Measurements from ENCODE around the gene MEX3A. TPM values are rescaled to one million over a fixed set of nuclear protein-coding genes. Genes with fewer than 3 reads are reported as not detected.

Gene MEX3A
- total and polyA plus RNA-seq, 10 of the 15 experiments (the other 5 are each of a cell fraction or from before 2014, with no cell fraction given): 0.11 to 5.1 (median 1.7) TPM

DNA sequence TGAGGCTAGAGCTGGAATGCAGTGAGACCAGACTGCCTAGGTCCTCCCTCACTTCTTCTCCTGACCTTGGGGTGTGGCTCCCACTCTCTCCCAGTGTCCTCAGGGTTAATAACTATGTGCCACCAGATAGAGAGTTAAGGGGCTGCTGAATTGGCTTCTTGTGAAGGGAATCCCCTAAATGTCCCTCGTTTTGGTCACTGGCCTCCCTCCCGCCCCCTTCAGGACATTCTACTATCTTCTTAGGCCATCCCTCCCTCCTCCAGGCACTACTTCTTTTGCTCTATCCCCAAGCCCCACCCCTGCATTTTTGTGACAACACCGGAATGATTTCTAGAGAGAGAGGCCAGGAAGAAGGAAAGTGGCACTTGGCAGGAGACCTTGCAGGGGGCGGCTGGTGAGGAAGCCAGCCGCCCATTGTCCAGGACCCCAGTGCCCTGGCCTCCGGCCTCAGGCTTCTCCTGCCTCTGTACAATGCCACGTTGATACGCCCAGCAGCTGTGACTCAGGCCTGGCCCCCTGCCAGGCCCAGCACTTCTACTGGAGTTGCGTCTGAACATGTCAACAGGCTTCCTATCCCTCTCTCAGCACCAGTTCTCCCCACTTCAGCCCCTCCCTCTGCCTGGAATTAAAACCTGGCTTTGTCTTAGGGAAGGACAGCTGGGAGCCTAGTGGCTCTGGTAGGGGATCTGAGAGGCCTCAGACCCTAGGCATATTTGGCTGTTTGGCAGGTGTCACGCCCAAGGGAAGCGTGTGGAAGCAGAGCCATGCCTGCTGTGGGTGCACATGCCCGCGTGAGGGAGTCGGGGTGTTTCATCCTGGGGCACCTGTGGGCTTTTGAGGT, 41.3 kb upstream of the MEX3A start:
- H3K4me3 ChIP-seq: 0 out of 2 replicates have a peak overlapping the region, but pooled peaks have one; percentile 30
- H3K4me2 ChIP-seq (ENCODE audit: control insufficient read depth, insufficient read depth): peak overlapping the region; percentile 67
- RAD21 ChIA-PET (ENCODE audit: unreplicated experiment): interaction anchor here (1.1 to 22.2 kb wide), 4 partner anchors 8 to 31 kb away, joined by 3 to 695 read pairs (median 54); partner anchors contain the start of gene LMNA
- DNase-seq (ENCODE audit: low read depth, low spot score) (peak; percentile 46), ATAC-seq (peak; percentile 22), FAIRE-seq (peak; percentile 56)
- H3K4me1 ChIP-seq (ENCODE audit: control insufficient read depth, insufficient read depth, low read length): peaks cover 69% of the 10 kb centered on the region
- H3K27ac ChIP-seq (ENCODE audit: control insufficient read depth, insufficient read depth): peak overlapping the region; percentile 94
- in situ Hi-C loops (cut with MboI) (no loop called here), intact Hi-C loops (cut with micrococcal nuclease; ENCODE audit: unreplicated experiment) (no loop called here)
- no TSS peak for BruUV-seq (replicated peaks)
- CTCF ChIA-PET: interaction anchor here (1.0 to 25.7 kb wide), 7 partner anchors 9 to 196 kb away, joined by 3 to 1294 read pairs (median 4); partner anchors contain the start of genes LMNA and PMF1
- POLR2A ChIA-PET: interaction anchor here (1.5 to 12.7 kb wide), 4 partner anchors 9 to 33 kb away, joined by 4 to 128 read pairs (median 14); partner anchors contain the start of gene LMNA
- H4K20me1 ChIP-seq (ENCODE audit: control insufficient read depth, insufficient read depth): no peaks in the 10 kb centered on the region
- no peaks in the 10 kb centered on the region for H3K27me3 ChIP-seq (replicated peaks in 1 of 2; ENCODE audit: control insufficient read depth in 2 of 2, insufficient read depth in 2 of 2, low read length in 1 of 2)
- H3K9me3 ChIP-seq (replicated peaks; ENCODE audit: control insufficient read depth, insufficient read depth, low read length): no peaks in the 10 kb centered on the region
- no peaks in the 10 kb centered on the region; a peak in 1 of 4 replicates for H3K36me3 ChIP-seq (ENCODE audit: control insufficient read depth in 2 of 2, insufficient read depth in 2 of 2, low read length in 1 of 2)
- SMC1A ChIA-PET (ENCODE audit: uncharacterized antibody, unreplicated experiment): interaction anchor here (0.7 to 23.6 kb wide), 5 partner anchors 9 to 103 kb away, joined by 3 to 874 read pairs (median 3); partner anchors contain the start of gene SEMA4A
- WGBS (ENCODE audit: insufficient coverage, insufficient replicate concordance, low lambda C conversion rate, missing lambda C conversion rate): 51% methylated on average over 14 of the region's 14 CpGs
- peak overlapping the region; percentile 69 for H3K9ac ChIP-seq (ENCODE audit: control insufficient read depth, insufficient read depth, low read length)
- peak overlapping the region; percentile 58 for H2AFZ ChIP-seq (ENCODE audit: control insufficient read depth, low read depth, low read length)
- peaks cover 75% of the 10 kb centered on the region for H3K79me2 ChIP-seq (ENCODE audit: control insufficient read depth, insufficient read depth, low read length)
- peak; percentile 52; the same call in 1 of the 2 replicates for TF ChIP-seq POLR2AphosphoS5 (IDR thresholded peaks at IDR 0.05; ENCODE audit: low read length)
- peak in 1 of 2 experiments; percentile 22; a peak in 1 of 4 replicates for TF ChIP-seq IKZF2 (IDR thresholded peaks at IDR 0.05)
- TF ChIP-seq ZNF687 (IDR thresholded peaks at IDR 0.05): 0 out of 2 replicates have a peak, but pooled peaks have one; percentile 55
- TF ChIP-seq, protein P1, sequence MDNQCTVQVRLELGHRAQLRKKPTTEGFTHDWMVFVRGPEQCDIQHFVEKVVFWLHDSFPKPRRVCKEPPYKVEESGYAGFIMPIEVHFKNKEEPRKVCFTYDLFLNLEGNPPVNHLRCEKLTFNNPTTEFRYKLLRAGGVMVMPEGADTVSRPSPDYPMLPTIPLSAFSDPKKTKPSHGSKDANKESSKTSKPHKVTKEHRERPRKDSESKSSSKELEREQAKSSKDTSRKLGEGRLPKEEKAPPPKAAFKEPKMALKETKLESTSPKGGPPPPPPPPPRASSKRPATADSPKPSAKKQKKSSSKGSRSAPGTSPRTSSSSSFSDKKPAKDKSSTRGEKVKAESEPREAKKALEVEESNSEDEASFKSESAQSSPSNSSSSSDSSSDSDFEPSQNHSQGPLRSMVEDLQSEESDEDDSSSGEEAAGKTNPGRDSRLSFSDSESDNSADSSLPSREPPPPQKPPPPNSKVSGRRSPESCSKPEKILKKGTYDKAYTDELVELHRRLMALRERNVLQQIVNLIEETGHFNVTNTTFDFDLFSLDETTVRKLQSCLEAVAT (IDR thresholded peaks at IDR 0.05): peak; percentile 93
- TF ChIP-seq RELB (IDR thresholded peaks at IDR 0.05; ENCODE audit: low read depth): peak; percentile 33; the same call in 1 of the 2 replicates
- TF ChIP-seq SIX5 (IDR thresholded peaks at IDR 0.05; ENCODE audit: low read depth, low read length, severe bottlenecking): no peak
- TF ChIP-seq SMAD1 (IDR thresholded peaks at IDR 0.05; ENCODE audit: low read depth, partially characterized antibody): peak; percentile 89
- peak; percentile 17; the same call in 1 of the 2 replicates for TF ChIP-seq SMC3 (IDR thresholded peaks at IDR 0.05; ENCODE audit: borderline replicate concordance, low read length)
- TF ChIP-seq EZH2 (IDR thresholded peaks at IDR 0.05; ENCODE audit: borderline replicate concordance, control insufficient read depth, low read depth, low read length): no peak
- TF ChIP-seq, protein P2, sequence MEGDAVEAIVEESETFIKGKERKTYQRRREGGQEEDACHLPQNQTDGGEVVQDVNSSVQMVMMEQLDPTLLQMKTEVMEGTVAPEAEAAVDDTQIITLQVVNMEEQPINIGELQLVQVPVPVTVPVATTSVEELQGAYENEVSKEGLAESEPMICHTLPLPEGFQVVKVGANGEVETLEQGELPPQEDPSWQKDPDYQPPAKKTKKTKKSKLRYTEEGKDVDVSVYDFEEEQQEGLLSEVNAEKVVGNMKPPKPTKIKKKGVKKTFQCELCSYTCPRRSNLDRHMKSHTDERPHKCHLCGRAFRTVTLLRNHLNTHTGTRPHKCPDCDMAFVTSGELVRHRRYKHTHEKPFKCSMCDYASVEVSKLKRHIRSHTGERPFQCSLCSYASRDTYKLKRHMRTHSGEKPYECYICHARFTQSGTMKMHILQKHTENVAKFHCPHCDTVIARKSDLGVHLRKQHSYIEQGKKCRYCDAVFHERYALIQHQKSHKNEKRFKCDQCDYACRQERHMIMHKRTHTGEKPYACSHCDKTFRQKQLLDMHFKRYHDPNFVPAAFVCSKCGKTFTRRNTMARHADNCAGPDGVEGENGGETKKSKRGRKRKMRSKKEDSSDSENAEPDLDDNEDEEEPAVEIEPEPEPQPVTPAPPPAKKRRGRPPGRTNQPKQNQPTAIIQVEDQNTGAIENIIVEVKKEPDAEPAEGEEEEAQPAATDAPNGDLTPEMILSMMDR (IDR thresholded peaks at IDR 0.05 in 2 of 3, conservative IDR thresholded peaks at IDR 0.05 in 1 of 3; ENCODE audit: control insufficient read depth in 2 of 3, extremely low read depth in 1 of 3, insufficient read depth in 1 of 3, low read depth in 3 of 3, low read length in 3 of 3): peak; percentile 25 to 32 (median 29); a peak in 4 of 6 replicates
- TF ChIP-seq CREB1 (IDR thresholded peaks at IDR 0.05; ENCODE audit: low read depth): no peak

All from GM12878 (cell line).